NCI-H460 (cell line): ENCODE measurements around the gene BRMS1. TPM values are rescaled to one million over a fixed set of nuclear protein-coding genes. Genes with fewer than 3 reads are reported as not detected.
A peak's percentile ranks its signal among the peaks of the same experiment; 100 is the strongest.
"Not testable (repeated sequence)": the region's sequence is repeated elsewhere in the genome, so short reads cannot be mapped to it uniquely, and the experiment has no call there.

ENCODE experiments used
- DNase-seq: peaks from one replicate; pipeline ENCODE4 v3.0.0-alpha.2; 2016; ENCODE audit warnings: low read depth; ENCODE audit errors: extremely low read depth
- polyA plus RNA-seq: library from polyadenylated mRNA; depleted of rRNA; stranded (reverse); fragments of >200 nt; gene quantifications from 2 replicates; pipeline ENCODE4 v1.2.3, GENCODE V29; 2014; cell fraction: nucleus; rRNA removed
- total RNA-seq: library from RNA; depleted of rRNA; stranded (reverse); fragments of >200 nt; shearing (Covaris generic); gene quantifications from 2 replicates; pipeline ENCODE4 v1.2.3, GENCODE V29; 2014; rRNA removed

Gene BRMS1
- 35.3 and 44.2 TPM in 2 replicates for total RNA-seq
- polyA plus RNA-seq, result 63.0 and 70.1 TPM in 2 replicates

- peak; percentile 92 for DNase-seq
Observed at GRCh38 chr11:66344550-66345315, at the start of gene BRMS1. TSS of gene BRMS1 (minus strand) at chr11:66345104. CDS start at chr11:66342234, 2,870 bp downstream.

GRCh38 chr11:66393954-66394353, 49.0 kb upstream of the BRMS1 start:
- no peak for DNase-seq

- no peak for DNase-seq
Observed at GRCh38 chr11:66391322-66391721, 46.4 kb upstream of the BRMS1 start.

GRCh38 chr11:66388780-66389386, 44.0 kb upstream of the BRMS1 start:
- DNase-seq, result peak; percentile 71

GRCh38 chr11:66386171-66387069, 41.5 kb upstream of the BRMS1 start:
- peak; percentile 74 for DNase-seq

- not testable (repeated sequence) for DNase-seq
Observed at GRCh38 chr11:66384316-66384715, 39.4 kb upstream of the BRMS1 start.

- not testable (repeated sequence) for DNase-seq
Observed at GRCh38 chr11:66380264-66380663, 35.4 kb upstream of the BRMS1 start.

GRCh38 chr11:66373690-66374287, 28.9 kb upstream of the BRMS1 start:
- DNase-seq, result not testable (repeated sequence)

GRCh38 chr11:66373265-66373664, 28.4 kb upstream of the BRMS1 start:
- DNase-seq, result no peak

GRCh38 chr11:66371627-66372415, 26.9 kb upstream of the BRMS1 start, which contains the start of gene SLC29A2:
TSS of gene SLC29A2 (minus strand) at chr11:66371760. CDS start at chr11:66371591, 169 bp downstream.
- no peak for DNase-seq

- DNase-seq, result no peak
Observed at GRCh38 chr11:66369073-66369894, 24.4 kb upstream of the BRMS1 start.

GRCh38 chr11:66368484-66368883, 23.6 kb upstream of the BRMS1 start:
- no peak for DNase-seq

GRCh38 chr11:66367561-66368312, 22.8 kb upstream of the BRMS1 start:
- DNase-seq, result no peak

GRCh38 chr11:66366844-66367477, 22.1 kb upstream of the BRMS1 start:
- DNase-seq, result no peak

GRCh38 chr11:66365711-66366619, 21.1 kb upstream of the BRMS1 start:
- no peak for DNase-seq

- no peak for DNase-seq
Observed at GRCh38 chr11:66365166-66365565, 20.3 kb upstream of the BRMS1 start.
